ENCODE results near the gene OCIAD2.
"Not testable (repeated sequence)": the region's sequence is repeated elsewhere in the genome, so short reads cannot be mapped to it uniquely, and the experiment has no call there.

The OCIAD2 gene

DNA sequence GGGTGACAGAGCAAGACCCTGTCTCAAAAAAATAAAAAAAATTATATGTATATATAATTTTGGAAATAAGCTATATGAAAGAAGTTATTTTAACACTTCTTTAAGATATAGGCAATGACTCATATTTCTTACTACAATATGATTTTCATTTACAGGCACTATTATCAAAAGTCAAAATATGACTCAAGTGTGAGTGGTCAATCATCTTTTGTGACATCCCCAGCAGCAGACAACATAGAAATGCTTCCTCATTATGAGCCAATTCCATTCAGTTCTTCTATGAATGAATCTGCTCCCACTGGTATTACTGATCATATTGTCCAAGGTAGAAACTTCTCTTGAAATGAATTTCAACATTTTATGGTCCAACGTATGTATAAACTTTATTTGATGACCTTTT, 54.9 kb downstream of the OCIAD2 start:
- no peak for DNase-seq

- DNase-seq, result not testable (repeated sequence)
These were observed 57.8 kb downstream of the OCIAD2 start for GRCh38 chr4:48848799-48849198.

- no peak for DNase-seq
These were observed 61.7 kb downstream of the OCIAD2 start for GRCh38 chr4:48844843-48845242.

- no peak for DNase-seq
These were observed 65.3 kb downstream of the OCIAD2 start for GRCh38 chr4:48841045-48841827.

DNA sequence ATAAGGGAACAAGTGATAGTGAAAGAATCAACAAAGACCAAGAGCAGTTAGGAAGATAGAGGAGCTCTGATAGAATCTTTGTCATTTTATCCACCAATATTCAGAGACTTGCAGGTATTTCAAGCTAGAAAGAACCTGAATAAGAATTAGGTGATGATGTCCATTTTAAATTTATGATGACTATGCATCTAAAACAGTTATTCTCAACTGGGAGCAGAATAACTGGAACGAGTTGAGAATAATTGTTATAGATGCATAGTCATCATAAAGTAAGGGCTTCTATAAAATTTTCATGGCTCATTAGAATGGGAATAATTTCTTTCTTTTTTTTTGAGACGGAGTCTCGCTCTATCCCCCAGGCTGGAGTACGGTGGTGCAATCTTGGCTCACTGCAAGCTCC, 69.9 kb downstream of the OCIAD2 start:
- no peak for DNase-seq
